ENCODE measurements around the gene CFAP251.

DNA sequence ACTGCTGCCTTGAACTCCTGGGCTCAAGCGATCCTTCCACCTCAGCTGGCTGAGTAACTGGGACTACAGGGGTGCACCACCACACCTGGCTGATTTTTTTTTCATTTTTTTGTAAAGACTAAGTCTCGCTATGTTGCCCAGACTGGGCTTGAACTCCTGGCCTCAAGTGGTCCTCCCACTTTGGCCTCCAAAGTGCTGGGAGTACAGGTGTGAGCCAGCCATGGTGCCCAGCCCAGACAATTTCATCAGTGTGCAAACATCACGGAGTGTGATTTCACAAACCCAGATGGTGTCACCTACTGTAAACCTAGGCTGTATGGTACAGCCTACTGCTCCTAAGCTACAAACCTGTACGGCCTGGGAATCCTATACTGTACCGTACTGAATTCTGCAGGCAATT lies 96.4 kb downstream of the CFAP251 start:
- TF ChIP-seq, protein P1, sequence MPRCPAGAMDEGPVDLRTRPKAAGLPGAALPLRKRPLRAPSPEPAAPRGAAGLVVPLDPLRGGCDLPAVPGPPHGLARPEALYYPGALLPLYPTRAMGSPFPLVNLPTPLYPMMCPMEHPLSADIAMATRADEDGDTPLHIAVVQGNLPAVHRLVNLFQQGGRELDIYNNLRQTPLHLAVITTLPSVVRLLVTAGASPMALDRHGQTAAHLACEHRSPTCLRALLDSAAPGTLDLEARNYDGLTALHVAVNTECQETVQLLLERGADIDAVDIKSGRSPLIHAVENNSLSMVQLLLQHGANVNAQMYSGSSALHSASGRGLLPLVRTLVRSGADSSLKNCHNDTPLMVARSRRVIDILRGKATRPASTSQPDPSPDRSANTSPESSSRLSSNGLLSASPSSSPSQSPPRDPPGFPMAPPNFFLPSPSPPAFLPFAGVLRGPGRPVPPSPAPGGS (CRISPR knock-in tag; IDR thresholded peaks at IDR 0.05), result no peak
- no peak for TF ChIP-seq ELF4 (CRISPR knock-in tag; IDR thresholded peaks at IDR 0.05; ENCODE audit: borderline replicate concordance)
- no peak for TF ChIP-seq SRSF4 (IDR thresholded peaks at IDR 0.05; ENCODE audit: low read depth, low read length, poor library complexity, severe bottlenecking)
- no peak for TF ChIP-seq ZNF138 (CRISPR knock-in tag; IDR thresholded peaks at IDR 0.05; ENCODE audit: low read depth)
- TF ChIP-seq, protein P2, sequence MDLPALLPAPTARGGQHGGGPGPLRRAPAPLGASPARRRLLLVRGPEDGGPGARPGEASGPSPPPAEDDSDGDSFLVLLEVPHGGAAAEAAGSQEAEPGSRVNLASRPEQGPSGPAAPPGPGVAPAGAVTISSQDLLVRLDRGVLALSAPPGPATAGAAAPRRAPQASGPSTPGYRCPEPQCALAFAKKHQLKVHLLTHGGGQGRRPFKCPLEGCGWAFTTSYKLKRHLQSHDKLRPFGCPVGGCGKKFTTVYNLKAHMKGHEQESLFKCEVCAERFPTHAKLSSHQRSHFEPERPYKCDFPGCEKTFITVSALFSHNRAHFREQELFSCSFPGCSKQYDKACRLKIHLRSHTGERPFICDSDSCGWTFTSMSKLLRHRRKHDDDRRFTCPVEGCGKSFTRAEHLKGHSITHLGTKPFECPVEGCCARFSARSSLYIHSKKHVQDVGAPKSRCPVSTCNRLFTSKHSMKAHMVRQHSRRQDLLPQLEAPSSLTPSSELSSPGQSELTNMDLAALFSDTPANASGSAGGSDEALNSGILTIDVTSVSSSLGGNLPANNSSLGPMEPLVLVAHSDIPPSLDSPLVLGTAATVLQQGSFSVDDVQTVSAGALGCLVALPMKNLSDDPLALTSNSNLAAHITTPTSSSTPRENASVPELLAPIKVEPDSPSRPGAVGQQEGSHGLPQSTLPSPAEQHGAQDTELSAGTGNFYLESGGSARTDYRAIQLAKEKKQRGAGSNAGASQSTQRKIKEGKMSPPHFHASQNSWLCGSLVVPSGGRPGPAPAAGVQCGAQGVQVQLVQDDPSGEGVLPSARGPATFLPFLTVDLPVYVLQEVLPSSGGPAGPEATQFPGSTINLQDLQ (CRISPR knock-in tag; IDR thresholded peaks at IDR 0.05), result no peak
- TF ChIP-seq ZFX (CRISPR knock-in tag; IDR thresholded peaks at IDR 0.05; ENCODE audit: low read depth), result no peak
